Rectal smooth muscle tissue (tissue), 1 donor: ENCODE data around the gene C1orf53.

Experiments
- H3K27ac ChIP-seq: one replicate; pipeline ENCODE4 v1.7.0; 2013; ENCODE audit warnings: low read depth, low read length, inconsistent platforms
- H3K27me3 ChIP-seq: one replicate; pipeline ENCODE4 v1.7.0; 2013; ENCODE audit warnings: low read length; ENCODE audit not compliant: control insufficient read depth, insufficient read depth
- H3K36me3 ChIP-seq: one replicate; pipeline ENCODE4 v1.7.0; 2013; ENCODE audit warnings: low read length; ENCODE audit not compliant: control insufficient read depth, insufficient read depth
- H3K4me1 ChIP-seq: one replicate; pipeline ENCODE4 v1.7.0; 2013; ENCODE audit warnings: low read length; ENCODE audit not compliant: control insufficient read depth, insufficient read depth
- H3K4me3 ChIP-seq: one replicate; pipeline ENCODE4 v1.7.0; 2013; ENCODE audit warnings: low read length
- H3K9ac ChIP-seq: one replicate; pipeline ENCODE4 v1.7.0; 2013; ENCODE audit warnings: low read length

The C1orf53 gene

DNA sequence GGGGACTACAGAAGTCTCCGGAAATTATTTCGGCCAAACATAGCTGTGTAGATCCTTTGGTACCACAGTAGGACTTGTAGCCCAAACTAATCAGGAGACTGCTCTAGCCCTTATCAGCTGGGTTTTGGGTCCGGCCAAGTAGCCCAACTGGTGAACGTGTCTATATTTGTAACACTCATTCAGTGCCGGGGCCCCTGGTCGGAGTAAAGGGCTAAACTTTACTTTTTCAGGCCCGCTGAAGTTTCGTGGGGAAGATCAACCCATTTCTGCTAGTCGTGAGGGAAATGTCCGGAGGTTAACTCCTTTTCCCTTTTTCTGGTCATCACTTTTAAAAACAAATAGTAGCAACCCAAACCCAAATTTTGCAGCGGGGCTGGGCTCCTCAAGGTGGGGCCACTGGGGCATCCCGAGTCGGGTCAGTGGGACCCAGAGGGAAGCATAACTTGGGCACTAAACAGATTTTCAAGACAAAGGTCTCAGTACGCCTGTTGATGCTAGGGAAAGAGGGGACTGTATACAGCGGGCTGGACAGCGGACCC lies 16.4 kb downstream of the C1orf53 start:
- H3K4me1 ChIP-seq, result no peaks in the 10 kb centered on the region
- H3K27me3 ChIP-seq, result peaks cover 74% of the 10 kb centered on the region
- H3K4me3 ChIP-seq, result no peak overlapping the region
- no peak overlapping the region for H3K27ac ChIP-seq
- H3K9ac ChIP-seq, result no peak overlapping the region
- no peaks in the 10 kb centered on the region for H3K36me3 ChIP-seq

DNA sequence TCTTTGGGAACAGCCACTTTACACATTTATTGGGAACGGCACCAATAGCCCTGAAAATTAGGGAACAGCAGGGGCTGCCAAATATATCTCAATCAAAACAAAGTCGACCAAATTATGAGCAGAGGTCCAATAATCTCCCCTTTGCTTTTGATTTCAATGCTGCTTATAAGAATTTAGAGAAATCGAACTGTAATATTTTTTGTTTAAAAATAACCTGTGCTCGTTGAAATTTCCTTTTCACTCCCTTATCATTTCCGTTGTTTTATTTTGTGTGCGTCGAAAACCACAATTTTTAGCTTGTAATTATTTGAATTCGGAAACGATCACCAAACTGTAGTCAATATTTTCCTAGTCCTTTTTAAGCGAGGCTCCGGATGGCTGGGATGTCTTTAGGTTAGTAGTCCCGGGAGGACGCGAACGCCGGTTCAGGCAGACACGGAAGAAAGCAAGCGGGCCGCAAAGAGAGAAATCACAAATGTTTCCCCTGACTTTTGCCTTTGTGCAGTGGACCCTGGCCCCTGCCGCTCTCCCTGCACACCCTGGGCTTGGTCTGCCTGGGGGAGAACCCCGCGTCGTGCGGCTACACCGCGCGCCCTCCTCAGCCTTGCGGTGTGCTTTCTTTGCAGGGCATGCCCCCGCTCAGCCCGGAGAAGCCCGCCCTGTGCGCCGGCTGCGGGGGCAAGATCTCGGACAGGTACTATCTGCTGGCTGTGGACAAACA lies 17.1 kb downstream of the C1orf53 start:
- peak overlapping the region; percentile 4 for H3K4me3 ChIP-seq
- H3K27me3 ChIP-seq, result peaks cover 68% of the 10 kb centered on the region
- H3K36me3 ChIP-seq, result no peaks in the 10 kb centered on the region
- no peaks in the 10 kb centered on the region for H3K4me1 ChIP-seq
- no peak overlapping the region for H3K27ac ChIP-seq
- no peak overlapping the region for H3K9ac ChIP-seq

DNA sequence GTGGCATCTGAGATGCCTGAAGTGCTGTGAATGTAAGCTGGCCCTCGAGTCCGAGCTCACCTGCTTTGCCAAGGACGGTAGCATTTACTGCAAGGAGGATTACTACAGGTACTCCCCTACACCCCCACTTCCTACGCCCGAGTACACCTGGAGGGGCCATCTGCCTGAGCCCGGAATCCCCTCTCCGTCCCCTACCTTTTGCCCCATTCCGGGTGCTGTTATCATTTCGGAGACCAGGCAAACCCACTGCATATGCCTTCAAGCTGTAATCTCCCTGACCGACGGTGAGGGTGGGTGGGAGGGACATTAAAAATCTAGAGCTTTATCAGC lies 17.6 kb downstream of the C1orf53 start:
- peaks cover 63% of the 10 kb centered on the region for H3K27me3 ChIP-seq
- no peaks in the 10 kb centered on the region for H3K36me3 ChIP-seq
- peak overlapping the region; percentile 4 for H3K4me3 ChIP-seq
- H3K27ac ChIP-seq, result no peak overlapping the region
- H3K4me1 ChIP-seq, result no peaks in the 10 kb centered on the region
- H3K9ac ChIP-seq, result no peak overlapping the region

DNA sequence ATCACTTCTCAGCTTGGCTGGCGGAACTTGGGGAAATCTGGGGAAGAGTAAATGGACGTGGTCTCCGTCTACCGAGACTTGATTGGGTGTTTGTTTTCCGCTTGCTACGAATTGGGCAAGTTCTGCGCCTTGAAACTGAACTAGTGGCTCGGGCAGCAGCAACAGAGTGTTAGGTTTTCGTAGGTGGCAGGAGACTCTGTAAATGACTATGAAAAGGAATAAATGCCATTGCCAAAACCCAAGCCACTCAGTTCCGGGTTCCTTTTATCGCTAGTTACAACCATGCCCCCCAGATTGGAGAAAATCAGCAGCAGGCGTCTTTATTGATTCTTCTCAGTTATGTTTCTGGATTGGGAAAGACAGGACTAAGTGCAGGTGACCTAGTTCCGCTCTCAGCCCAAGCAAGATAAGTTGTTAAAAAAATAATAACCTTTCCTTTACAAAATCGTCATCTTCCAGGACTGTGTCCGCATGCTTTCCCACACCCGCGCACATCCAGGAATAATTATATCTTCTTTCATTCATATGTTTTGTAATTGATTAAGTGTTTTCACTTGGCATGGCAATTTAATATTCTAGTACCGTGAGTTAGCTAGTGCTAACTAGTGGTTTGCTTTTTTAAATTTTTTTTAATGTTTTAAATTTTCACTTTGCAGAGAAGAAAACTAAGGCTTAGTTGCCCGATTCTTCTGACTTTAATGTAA lies 18.1 kb downstream of the C1orf53 start:
- Histone ChIP-seq H3K27ac (no peak overlapping the region), H3K4me1 (no peaks in the 10 kb centered on the region), H3K36me3 (no peaks in the 10 kb centered on the region), H3K4me3 (no peak overlapping the region), H3K27me3 (peaks cover 58% of the 10 kb centered on the region), H3K9ac (no peak overlapping the region)

DNA sequence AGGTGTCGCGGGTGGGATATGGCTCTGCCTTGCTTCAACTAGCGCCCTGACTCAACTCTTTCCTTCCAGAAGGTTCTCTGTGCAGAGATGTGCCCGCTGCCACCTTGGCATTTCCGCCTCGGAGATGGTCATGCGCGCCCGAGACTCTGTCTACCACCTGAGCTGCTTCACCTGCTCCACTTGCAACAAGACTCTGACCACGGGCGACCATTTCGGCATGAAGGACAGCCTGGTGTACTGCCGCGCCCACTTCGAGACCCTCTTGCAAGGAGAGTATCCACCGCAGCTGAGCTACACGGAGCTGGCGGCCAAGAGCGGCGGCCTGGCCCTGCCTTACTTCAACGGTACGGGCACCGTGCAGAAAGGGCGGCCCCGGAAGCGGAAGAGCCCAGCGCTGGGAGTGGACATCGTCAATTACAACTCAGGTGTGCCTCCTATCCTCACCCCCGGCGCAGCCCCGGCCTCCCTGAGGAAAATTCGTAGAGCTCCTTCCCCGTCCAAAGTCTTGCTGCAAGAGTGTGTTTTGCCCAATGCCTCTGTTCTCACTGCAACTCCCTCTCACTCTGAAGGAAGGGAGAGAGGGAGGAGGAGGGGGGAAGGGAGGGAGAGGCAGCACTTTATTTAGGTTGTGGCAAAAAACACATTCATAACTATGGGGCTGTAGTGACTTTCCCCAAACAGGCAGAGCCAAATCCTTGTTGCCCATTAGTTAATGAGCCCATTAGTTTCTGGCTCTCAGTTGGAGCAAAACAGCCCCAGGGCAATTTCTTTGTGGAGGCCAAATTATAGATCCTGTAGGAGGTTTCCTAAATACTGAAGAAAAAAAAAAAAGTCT lies 19.0 kb downstream of the C1orf53 start:
- peaks cover 49% of the 10 kb centered on the region for H3K27me3 ChIP-seq

DNA sequence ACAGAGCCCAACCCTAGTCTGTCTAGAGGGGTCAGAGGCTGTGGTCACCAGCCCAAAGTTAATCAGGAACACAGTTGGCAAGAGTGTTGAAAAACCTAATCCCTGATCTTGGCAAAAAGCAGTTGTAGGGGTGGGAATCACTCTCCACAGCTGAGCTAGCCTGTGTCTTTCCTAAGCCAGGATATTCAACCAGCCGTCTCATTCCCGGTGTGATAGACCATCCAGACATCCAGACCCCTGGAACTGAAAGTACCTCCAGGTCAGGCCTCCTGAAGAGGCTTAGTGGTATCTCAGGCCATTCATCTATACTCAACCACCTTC lies 19.6 kb downstream of the C1orf53 start:
- Histone ChIP-seq H3K36me3 (no peaks in the 10 kb centered on the region), H3K4me3 (no peak overlapping the region), H3K27ac (no peak overlapping the region), H3K27me3 (peaks cover 43% of the 10 kb centered on the region), H3K9ac (no peak overlapping the region), H3K4me1 (no peaks in the 10 kb centered on the region)

More for the DNA sequence above, 19.0 kb downstream of the C1orf53 start:
- Histone ChIP-seq H3K36me3 (no peaks in the 10 kb centered on the region), H3K4me3 (no peak overlapping the region), H3K27ac (no peak overlapping the region), H3K4me1 (no peaks in the 10 kb centered on the region), H3K9ac (no peak overlapping the region)

DNA sequence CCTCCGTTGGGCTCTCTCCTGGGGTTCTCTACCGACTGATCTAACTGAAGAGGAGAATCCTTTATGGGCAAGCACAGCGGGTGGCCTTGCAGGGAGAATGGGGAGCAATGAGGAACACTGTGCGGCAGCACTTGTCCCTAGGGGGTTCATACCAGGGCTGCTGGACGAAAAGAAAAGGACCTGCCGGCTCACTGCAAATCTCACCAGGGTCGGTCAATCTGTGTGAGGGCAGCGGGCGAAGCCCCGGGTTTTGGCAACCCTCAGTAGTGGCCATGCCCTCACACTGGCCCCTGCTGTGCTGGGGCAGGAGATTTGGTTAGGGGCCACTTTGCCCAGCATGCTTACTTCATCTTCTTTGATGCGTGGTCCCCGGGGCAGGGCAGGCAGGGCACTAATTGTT lies 20.6 kb downstream of the C1orf53 start:
- H3K27me3 ChIP-seq, result peaks cover 33% of the 10 kb centered on the region
- H3K9ac ChIP-seq, result no peak overlapping the region

DNA sequence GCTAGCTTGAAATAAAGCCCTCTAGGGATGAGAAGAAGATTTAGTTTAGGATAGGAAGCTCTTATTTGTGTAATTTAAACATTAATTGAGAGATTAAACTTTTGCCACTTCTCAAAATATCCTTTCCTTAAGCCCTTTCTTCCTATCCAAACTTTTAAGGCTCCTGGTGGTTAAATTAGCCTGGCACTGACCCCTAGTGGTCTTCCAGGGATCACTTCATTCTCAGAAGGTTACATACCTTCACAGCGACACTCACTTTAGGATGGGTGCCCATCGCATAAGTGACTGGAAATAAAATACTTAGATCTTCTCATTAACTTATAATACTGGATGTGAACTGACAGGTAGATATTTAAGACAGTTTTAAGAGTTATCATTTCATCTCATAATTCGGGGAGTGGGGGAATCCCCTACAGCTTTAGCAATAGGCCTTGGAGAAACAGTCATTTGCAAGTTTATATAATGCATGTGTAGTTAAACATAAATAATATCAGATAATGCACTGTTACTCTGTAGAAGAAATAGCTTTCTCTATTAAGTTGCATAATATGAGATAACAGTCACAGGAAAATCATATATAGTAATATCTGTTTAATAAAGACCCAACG lies 22.2 kb downstream of the C1orf53 start:
- no peak overlapping the region for H3K4me3 ChIP-seq
- peaks cover 23% of the 10 kb centered on the region for H3K27me3 ChIP-seq
- no peak overlapping the region for H3K9ac ChIP-seq
- H3K36me3 ChIP-seq, result no peaks in the 10 kb centered on the region
- no peaks in the 10 kb centered on the region for H3K4me1 ChIP-seq
- no peak overlapping the region for H3K27ac ChIP-seq

More for the DNA sequence above, 20.6 kb downstream of the C1orf53 start:
- no peaks in the 10 kb centered on the region for H3K36me3 ChIP-seq
- H3K4me3 ChIP-seq, result no peak overlapping the region
- no peak overlapping the region for H3K27ac ChIP-seq
- no peaks in the 10 kb centered on the region for H3K4me1 ChIP-seq

DNA sequence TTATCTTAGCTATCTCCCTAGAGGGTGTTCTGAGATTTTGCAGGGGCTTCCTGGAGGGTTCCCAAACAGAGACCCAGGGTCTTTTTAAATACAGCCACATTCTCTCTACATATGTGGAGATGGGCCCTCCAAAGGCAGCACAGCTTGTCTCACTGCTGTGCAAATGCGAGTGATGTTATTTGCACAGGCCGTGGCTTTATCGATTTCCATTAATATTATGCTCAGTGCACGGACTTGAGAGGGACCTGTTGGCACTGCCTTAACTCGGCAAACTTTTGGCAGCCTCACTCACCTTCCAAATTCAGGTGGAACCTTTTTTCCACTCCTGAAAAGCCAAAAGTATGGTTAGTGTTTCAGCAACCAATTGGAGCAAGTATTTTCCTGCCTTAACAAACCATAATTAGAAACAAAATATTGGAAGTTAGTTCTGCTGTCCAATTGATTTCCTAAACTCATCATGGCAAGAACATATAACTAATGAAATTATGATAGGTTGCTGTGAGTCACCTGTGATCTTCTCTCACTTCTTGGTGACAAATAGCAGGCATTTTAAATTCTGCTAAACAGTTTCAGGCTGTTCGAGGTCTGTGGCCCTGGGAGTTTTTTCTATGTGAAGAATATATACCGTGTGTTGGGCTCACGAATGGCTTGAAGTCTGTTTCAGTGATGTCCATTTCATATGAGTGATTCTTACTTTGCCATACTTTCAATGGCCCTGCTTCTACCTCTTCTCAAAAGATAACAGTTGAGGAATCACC lies 25.7 kb downstream of the C1orf53 start:
- H3K9ac ChIP-seq, result no peak overlapping the region
- H3K27ac ChIP-seq, result no peak overlapping the region
- H3K4me1 ChIP-seq, result no peaks in the 10 kb centered on the region
- no peaks in the 10 kb centered on the region for H3K36me3 ChIP-seq
- peaks cover 2% of the 10 kb centered on the region for H3K27me3 ChIP-seq
- no peak overlapping the region for H3K4me3 ChIP-seq

DNA sequence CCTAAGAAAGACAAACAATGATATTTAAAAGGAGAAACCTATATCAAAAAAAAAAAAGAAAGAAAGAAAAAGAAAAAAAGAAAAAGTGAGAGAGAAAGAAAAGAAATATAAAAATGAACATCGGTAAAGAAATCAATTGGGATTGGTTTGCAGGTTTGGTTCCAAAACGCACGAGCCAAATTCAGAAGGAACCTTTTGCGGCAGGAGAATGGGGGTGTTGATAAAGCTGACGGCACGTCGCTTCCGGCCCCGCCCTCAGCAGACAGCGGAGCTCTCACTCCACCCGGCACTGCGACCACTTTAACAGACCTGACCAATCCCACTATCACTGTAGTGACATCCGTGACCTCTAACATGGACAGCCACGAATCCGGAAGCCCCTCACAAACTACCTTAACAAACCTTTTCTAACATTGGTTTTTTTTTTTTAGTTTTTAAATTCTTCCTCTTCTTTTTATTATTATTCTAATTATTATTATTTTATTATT lies 26.5 kb downstream of the C1orf53 start:
- H3K9ac ChIP-seq, result no peak overlapping the region
- no peaks in the 10 kb centered on the region for H3K4me1 ChIP-seq
- no peak overlapping the region for H3K4me3 ChIP-seq
- no peaks in the 10 kb centered on the region for H3K36me3 ChIP-seq
- H3K27ac ChIP-seq, result no peak overlapping the region
- peaks cover 2% of the 10 kb centered on the region for H3K27me3 ChIP-seq

DNA sequence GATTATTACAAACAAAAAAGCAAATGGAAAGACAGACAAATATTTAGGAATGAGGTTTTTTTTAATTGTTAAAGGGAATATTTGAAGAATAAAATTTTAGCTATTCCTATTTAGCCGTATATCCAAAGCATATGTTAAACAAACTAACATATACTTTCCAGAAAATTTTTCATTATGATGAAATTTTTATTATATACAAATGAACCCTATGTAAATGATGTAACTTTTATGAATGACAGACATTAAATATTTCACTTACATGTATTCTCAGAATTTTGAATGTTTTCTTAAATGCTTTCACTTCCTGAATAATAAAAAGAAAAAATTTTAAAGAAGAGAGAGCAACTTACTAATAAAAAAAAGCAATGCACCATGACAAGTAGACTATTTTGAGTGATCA lies 30.6 kb downstream of the C1orf53 start:
- no peak overlapping the region for H3K4me3 ChIP-seq
- no peak overlapping the region for H3K27ac ChIP-seq
- no peak overlapping the region for H3K9ac ChIP-seq
- H3K36me3 ChIP-seq, result no peaks in the 10 kb centered on the region
- peaks cover 4% of the 10 kb centered on the region for H3K27me3 ChIP-seq
- no peaks in the 10 kb centered on the region for H3K4me1 ChIP-seq
